ENCODE measurements around the gene ZNF490.
"Not testable (repeated sequence)": the region's sequence is repeated elsewhere in the genome, so short reads cannot be mapped to it uniquely, and the experiment has no call there.

ZNF490 gene

GRCh38 chr19:12567951-12568350, 42.7 kb downstream of the ZNF490 start:
- no peaks in the 10 kb centered on the region for H3K9me3 ChIP-seq (ENCODE audit: insufficient read depth, low read length)
- peaks cover 7% of the 10 kb centered on the region; the same call in 1 of the 2 replicates for H3K4me1 ChIP-seq (ENCODE audit: low read length)
- no peak overlapping the region for H3K4me3 ChIP-seq (ENCODE audit: low read length)
- TF ChIP-seq EZH2phosphoT487 (IDR thresholded peaks at IDR 0.05; ENCODE audit: low read depth): no peak
- no peak for TF ChIP-seq CTCF (IDR thresholded peaks at IDR 0.05; ENCODE audit: low read depth, low read length)
- no peak overlapping the region for H3K9ac ChIP-seq (ENCODE audit: low read length)
- no peaks in the 10 kb centered on the region for H3K27me3 ChIP-seq (ENCODE audit: low read depth, low read length)
- no peaks in the 10 kb centered on the region for H3K79me2 ChIP-seq (ENCODE audit: low read length)
- no peak overlapping the region for H3K4me2 ChIP-seq (ENCODE audit: low read length)
- no peak overlapping the region for H2AFZ ChIP-seq (ENCODE audit: low read depth, low read length)
- no peaks in the 10 kb centered on the region for H3K36me3 ChIP-seq (replicated peaks; ENCODE audit: low read depth, low read length)
- H4K20me1 ChIP-seq (ENCODE audit: insufficient read depth, low read length): no peaks in the 10 kb centered on the region
- H3K27ac ChIP-seq (ENCODE audit: low read length): no peak overlapping the region

- not testable (repeated sequence) for H3K4me1 ChIP-seq (ENCODE audit: low read length)
These were observed 44.2 kb downstream of the ZNF490 start for GRCh38 chr19:12566380-12566779.

GRCh38 chr19:12564016-12564664, 46.5 kb downstream of the ZNF490 start:
- H3K27ac ChIP-seq (ENCODE audit: low read length): no peak overlapping the region
- H2AFZ ChIP-seq (ENCODE audit: low read depth, low read length): peak overlapping the region; percentile 75
- peak overlapping the region; percentile 63 for H3K4me2 ChIP-seq (ENCODE audit: low read length)
- H3K9me3 ChIP-seq (ENCODE audit: insufficient read depth, low read length): no peaks in the 10 kb centered on the region
- no peaks in the 10 kb centered on the region for H3K36me3 ChIP-seq (replicated peaks; ENCODE audit: low read depth, low read length)
- peaks cover 7% of the 10 kb centered on the region; the same call in 1 of the 2 replicates for H3K4me1 ChIP-seq (ENCODE audit: low read length)
- H3K4me3 ChIP-seq (ENCODE audit: low read length): peak overlapping the region; percentile 53
- H3K79me2 ChIP-seq (ENCODE audit: low read length): no peaks in the 10 kb centered on the region
- H3K9ac ChIP-seq (ENCODE audit: low read length): peak overlapping the region; percentile 27
- TF ChIP-seq CTCF (IDR thresholded peaks at IDR 0.05; ENCODE audit: low read depth, low read length) (peak; percentile 99), EZH2phosphoT487 (IDR thresholded peaks at IDR 0.05; ENCODE audit: low read depth) (no peak)
- no peaks in the 10 kb centered on the region for H4K20me1 ChIP-seq (ENCODE audit: insufficient read depth, low read length)
- no peaks in the 10 kb centered on the region for H3K27me3 ChIP-seq (ENCODE audit: low read depth, low read length)

More at GRCh38 chr19:12566380-12566779, 44.2 kb downstream of the ZNF490 start:
- not testable (repeated sequence) for H3K27ac ChIP-seq (ENCODE audit: low read length); H3K4me3 ChIP-seq (ENCODE audit: low read length); H3K9ac ChIP-seq (ENCODE audit: low read length); H4K20me1 ChIP-seq (ENCODE audit: insufficient read depth, low read length); H3K9me3 ChIP-seq (ENCODE audit: insufficient read depth, low read length); H3K36me3 ChIP-seq (replicated peaks; ENCODE audit: low read depth, low read length); H3K4me2 ChIP-seq (ENCODE audit: low read length); H3K27me3 ChIP-seq (ENCODE audit: low read depth, low read length); H3K79me2 ChIP-seq (ENCODE audit: low read length); H2AFZ ChIP-seq (ENCODE audit: low read depth, low read length)

GRCh38 chr19:12555456-12555930, 55.1 kb downstream of the ZNF490 start:
- Histone ChIP-seq H3K79me2 (ENCODE audit: low read length) (peaks cover 8% of the 10 kb centered on the region), H3K9ac (ENCODE audit: low read length) (no peak overlapping the region), H3K4me1 (ENCODE audit: low read length) (peaks cover 5% of the 10 kb centered on the region), H2AFZ (ENCODE audit: low read depth, low read length) (no peak overlapping the region), H3K4me3 (ENCODE audit: low read length) (no peak overlapping the region), H4K20me1 (ENCODE audit: insufficient read depth, low read length) (no peaks in the 10 kb centered on the region), H3K9me3 (ENCODE audit: insufficient read depth, low read length) (no peaks in the 10 kb centered on the region), H3K27ac (ENCODE audit: low read length) (no peak overlapping the region), H3K27me3 (ENCODE audit: low read depth, low read length) (no peaks in the 10 kb centered on the region), H3K36me3 (replicated peaks; ENCODE audit: low read depth, low read length) (no peaks in the 10 kb centered on the region), H3K4me2 (ENCODE audit: low read length) (no peak overlapping the region)
- TF ChIP-seq EZH2phosphoT487 (IDR thresholded peaks at IDR 0.05; ENCODE audit: low read depth): no peak
- no peak for TF ChIP-seq CTCF (IDR thresholded peaks at IDR 0.05; ENCODE audit: low read depth, low read length)

Measured in OCI-LY3 (cell line).